Activated CD4-positive, alpha-beta T cell treated with anti-CD3 and anti-CD28 coated beads, Interleukin-2, amount 50 U/mL, for 1 hour (primary cell): ENCODE data around the gene XK.
"Not testable (repeated sequence)": the region's sequence is repeated elsewhere in the genome, so short reads cannot be mapped to it uniquely, and the experiment has no call there.

ENCODE experiments used
- DNase-seq: peaks from one replicate; pipeline ENCODE4 v3.0.0-alpha.2; 2020

The XK gene

GRCh38 chrX:37757082-37757481 lies 71.5 kb downstream of the XK start:
- no peak for DNase-seq

- DNase-seq: no peak
Measured at GRCh38 chrX:37759351-37759750, 73.8 kb downstream of the XK start.

- no peak for DNase-seq
Measured at GRCh38 chrX:37759878-37760418, 74.4 kb downstream of the XK start.

- no peak for DNase-seq
Measured at GRCh38 chrX:37763400-37763799, 77.8 kb downstream of the XK start.

- DNase-seq: no peak
Measured at GRCh38 chrX:37765507-37765906, 79.9 kb downstream of the XK start.

- no peak for DNase-seq
Measured at GRCh38 chrX:37767430-37767829, 81.8 kb downstream of the XK start.

- DNase-seq: not testable (repeated sequence)
Measured at GRCh38 chrX:37768866-37769265, 83.3 kb downstream of the XK start.

- no peak for DNase-seq
Measured at GRCh38 chrX:37776283-37776986, 90.8 kb downstream of the XK start.

GRCh38 chrX:37776987-37777325 lies 91.4 kb downstream of the XK start:
- no peak for DNase-seq

- no peak for DNase-seq
Measured at GRCh38 chrX:37779857-37780256, 94.3 kb downstream of the XK start, which contains the start of gene CYBB. TSS of gene CYBB (plus strand) at chrX:37780059. CDS start at chrX:37780078, 19 bp downstream.

- no peak for DNase-seq
Measured at GRCh38 chrX:37781081-37781480, 95.5 kb downstream of the XK start.
